ENCODE results near the gene SYT3. TPM values are rescaled to one million over a fixed set of nuclear protein-coding genes. Genes with fewer than 3 reads are reported as not detected.

Gene SYT3
- total and polyA plus RNA-seq, 2 donors (not counting 3 experiments of a cell fraction or from before 2014, with no cell fraction given), result 0.11 to 0.53 TPM

DNA sequence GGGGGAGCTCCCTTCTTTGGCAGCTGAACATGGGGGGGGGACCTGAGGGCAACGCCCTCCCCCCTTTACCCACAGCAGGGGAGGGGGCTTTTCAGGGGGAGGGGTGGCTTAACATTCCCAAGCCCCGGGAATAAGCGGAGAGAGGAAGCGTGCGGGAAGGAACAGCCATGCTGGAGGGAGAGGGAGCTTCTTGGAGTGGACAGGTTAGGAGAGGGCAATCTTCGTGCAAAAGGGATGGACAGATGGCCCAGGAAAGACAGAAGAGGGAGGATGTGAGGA, 20.3 kb upstream of the SYT3 start:
- Histone ChIP-seq H3K4me2 (ENCODE audit: insufficient read depth, low read length) (no peak overlapping the region), H3K9me3 (replicated peaks; ENCODE audit: control insufficient read depth, insufficient read depth, low read length) (no peaks in the 10 kb centered on the region), H3K36me3 (ENCODE audit: control insufficient read depth in 2 of 2, extremely low read depth in 1 of 2, insufficient read depth in 2 of 2, low read length in 2 of 2) (no peaks in the 10 kb centered on the region), H3K4me1 (ENCODE audit: control insufficient read depth, extremely low read depth, insufficient read depth, low read length) (peaks cover 11% of the 10 kb centered on the region), H3K9me1 (replicated peaks; ENCODE audit: control insufficient read depth, extremely low read depth, insufficient read depth, low read length) (no peaks in the 10 kb centered on the region), H3K27me3 (ENCODE audit: control insufficient read depth in 2 of 2, insufficient read depth in 2 of 2, low read length in 2 of 2) (peaks cover 0 to 2% of the 10 kb centered on the region in 2 experiments), H3K27ac (ENCODE audit: insufficient read depth, low read depth, low read length) (no peak overlapping the region), H3K4me3 (replicated peaks in 1 of 3; ENCODE audit: insufficient read depth in 1 of 3, low read depth in 1 of 3, low read length in 3 of 3) (no peak overlapping the region), H3K9ac (replicated peaks; ENCODE audit: extremely low read depth, insufficient read depth, low read length) (no peak overlapping the region), H2AFZ (ENCODE audit: low read depth, low read length) (no peak overlapping the region), H4K20me1 (replicated peaks; ENCODE audit: control insufficient read depth, extremely low read depth, insufficient read depth, low read length) (no peaks in the 10 kb centered on the region), H3K79me2 (ENCODE audit: control insufficient read depth, insufficient read depth, low read length) (no peaks in the 10 kb centered on the region)
- POLR2A ChIA-PET, result no interaction called here
- DNase-seq (ENCODE audit: low read depth, low spot score) (no peak), FAIRE-seq (no peak)
- CTCF ChIA-PET, result interaction anchor here (1.0 to 1.4 kb wide), 3 partner anchors 44 to 122 kb away, joined by 3 to 6 read pairs (median 4); no protein-coding TSS in a partner anchor
- intact Hi-C loops (cut with micrococcal nuclease) (no loop called here), dilution Hi-C loops (cut with MboI; ENCODE audit: extremely low pct_ligation_motif_present, low sequenced_read_pairs) (no loop called here)
- no TSS peak for BruUV-seq (replicated peaks)
- TF ChIP-seq POLR2A (IDR thresholded peaks at IDR 0.05; ENCODE audit: low read depth, low read length) (no peak), JUN (IDR thresholded peaks at IDR 0.05; ENCODE audit: borderline replicate concordance, insufficient read depth, insufficient read length, low read depth) (no peak), CTCF (IDR thresholded peaks at IDR 0.05; ENCODE audit: extremely low read depth in 1 of 2, insufficient read depth in 1 of 2, low read depth in 1 of 2, low read length in 2 of 2) (no peak), POLR2AphosphoS5 (IDR thresholded peaks at IDR 0.05; ENCODE audit: insufficient read depth, low read depth, low read length) (no peak), MAX (IDR thresholded peaks at IDR 0.05; ENCODE audit: insufficient read depth, insufficient read length) (no peak), GATA2 (IDR thresholded peaks at IDR 0.05; ENCODE audit: insufficient read depth, insufficient read length, low read depth, low read length) (no peak), EZH2 (IDR thresholded peaks at IDR 0.05; ENCODE audit: borderline replicate concordance, low read depth, low read length, severe bottlenecking) (no peak), MYC (IDR thresholded peaks at IDR 0.05; ENCODE audit: low read depth, low read length) (no peak), FOS (IDR thresholded peaks at IDR 0.05; ENCODE audit: borderline replicate concordance, insufficient read depth, low read length) (no peak)
